ENCODE measurements around the gene RGMA.

DNA sequence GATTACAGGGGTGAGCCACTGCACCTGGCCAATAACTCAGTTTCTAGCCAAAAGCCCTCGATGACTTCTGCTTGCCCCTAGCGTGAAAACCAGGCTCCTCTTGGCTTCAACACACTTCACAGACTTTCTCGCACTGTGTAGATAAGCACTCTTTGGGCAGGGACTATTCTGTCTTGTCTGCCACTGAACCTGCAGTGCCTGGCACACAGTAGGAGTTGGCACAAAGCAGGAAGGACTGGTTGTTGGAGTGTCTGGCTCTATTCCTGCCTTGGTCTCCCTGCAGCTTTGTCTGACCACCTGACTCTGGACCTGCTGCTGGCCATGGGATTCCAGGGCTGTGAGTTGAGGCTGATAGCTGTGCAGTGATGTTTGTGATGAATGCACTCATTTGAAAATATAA lies 46.4 kb upstream of the RGMA start:
- TF ChIP-seq, protein P1, sequence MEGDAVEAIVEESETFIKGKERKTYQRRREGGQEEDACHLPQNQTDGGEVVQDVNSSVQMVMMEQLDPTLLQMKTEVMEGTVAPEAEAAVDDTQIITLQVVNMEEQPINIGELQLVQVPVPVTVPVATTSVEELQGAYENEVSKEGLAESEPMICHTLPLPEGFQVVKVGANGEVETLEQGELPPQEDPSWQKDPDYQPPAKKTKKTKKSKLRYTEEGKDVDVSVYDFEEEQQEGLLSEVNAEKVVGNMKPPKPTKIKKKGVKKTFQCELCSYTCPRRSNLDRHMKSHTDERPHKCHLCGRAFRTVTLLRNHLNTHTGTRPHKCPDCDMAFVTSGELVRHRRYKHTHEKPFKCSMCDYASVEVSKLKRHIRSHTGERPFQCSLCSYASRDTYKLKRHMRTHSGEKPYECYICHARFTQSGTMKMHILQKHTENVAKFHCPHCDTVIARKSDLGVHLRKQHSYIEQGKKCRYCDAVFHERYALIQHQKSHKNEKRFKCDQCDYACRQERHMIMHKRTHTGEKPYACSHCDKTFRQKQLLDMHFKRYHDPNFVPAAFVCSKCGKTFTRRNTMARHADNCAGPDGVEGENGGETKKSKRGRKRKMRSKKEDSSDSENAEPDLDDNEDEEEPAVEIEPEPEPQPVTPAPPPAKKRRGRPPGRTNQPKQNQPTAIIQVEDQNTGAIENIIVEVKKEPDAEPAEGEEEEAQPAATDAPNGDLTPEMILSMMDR (IDR thresholded peaks at IDR 0.05; ENCODE audit: control extremely low read depth in 1 of 3, insufficient read depth in 1 of 3, low read depth in 1 of 3, low read length in 3 of 3) = no peak
- TF ChIP-seq ATF3 (IDR thresholded peaks at IDR 0.05; ENCODE audit: insufficient read depth, low read depth, low read length) = no peak
- no peak for TF ChIP-seq CHD1 (IDR thresholded peaks at IDR 0.05; ENCODE audit: low read depth, low read length)
- no peak for TF ChIP-seq POLR2AphosphoS5 (IDR thresholded peaks at IDR 0.05; ENCODE audit: low read depth, low read length)
- TF ChIP-seq EZH2 (IDR thresholded peaks at IDR 0.05; ENCODE audit: low read depth, low read length, severe bottlenecking) = no peak
- no peak for TF ChIP-seq CEBPB (IDR thresholded peaks at IDR 0.05; ENCODE audit: low read depth, low read length)
- no peak for TF ChIP-seq POLR2A (IDR thresholded peaks at IDR 0.05; ENCODE audit: control extremely low read depth in 1 of 2, low read depth in 2 of 2, low read length in 2 of 2)
- no peak for TF ChIP-seq RBBP5 (IDR thresholded peaks at IDR 0.05; ENCODE audit: borderline replicate concordance, low read depth, low read length)
- no peak for TF ChIP-seq JUND (IDR thresholded peaks at IDR 0.05; ENCODE audit: low read length)
- TF ChIP-seq TAF1 (IDR thresholded peaks at IDR 0.05; ENCODE audit: low read depth, low read length) = no peak

Data from H1 (cell line).